ENCODE data around the gene USP48. TPM values are rescaled to one million over a fixed set of nuclear protein-coding genes. Genes with fewer than 3 reads are reported as not detected.
A peak's percentile ranks its signal among the peaks of the same experiment; 100 is the strongest.
"Not testable (repeated sequence)": the region's sequence is repeated elsewhere in the genome, so short reads cannot be mapped to it uniquely, and the experiment has no call there.

The USP48 gene
- total RNA-seq, 1 experiment from 2014 or later: 14.7 TPM

- DNase-seq (ENCODE audit: low spot score): no peak
Measured at GRCh38 chr1:21700094-21700493, 82.9 kb downstream of the USP48 start.

GRCh38 chr1:21696931-21697330 is 86.0 kb downstream of the USP48 start:
- DNase-seq (ENCODE audit: low spot score): peak; percentile 89

GRCh38 chr1:21693732-21694131 is 89.2 kb downstream of the USP48 start:
- no peak for DNase-seq (ENCODE audit: low spot score)

GRCh38 chr1:21691739-21692138 is 91.2 kb downstream of the USP48 start:
- no peak for DNase-seq (ENCODE audit: low spot score)

GRCh38 chr1:21689661-21690372 is 93.1 kb downstream of the USP48 start:
- DNase-seq (ENCODE audit: low spot score): no peak

- no peak for DNase-seq (ENCODE audit: low spot score)
Measured at GRCh38 chr1:21687081-21687529, 95.8 kb downstream of the USP48 start.

- DNase-seq (ENCODE audit: low spot score): no peak
Measured at GRCh38 chr1:21685946-21686678, 96.8 kb downstream of the USP48 start.

GRCh38 chr1:21681426-21681825 is 101.5 kb downstream of the USP48 start:
- no peak for DNase-seq (ENCODE audit: low spot score)

- DNase-seq (ENCODE audit: low spot score): no peak
Measured at GRCh38 chr1:21680918-21681317, 102.0 kb downstream of the USP48 start.

- no peak for DNase-seq (ENCODE audit: low spot score)
Measured at GRCh38 chr1:21680381-21680780, 102.6 kb downstream of the USP48 start.

GRCh38 chr1:21677168-21677567 is 105.8 kb downstream of the USP48 start:
- DNase-seq (ENCODE audit: low spot score): no peak

GRCh38 chr1:21674957-21675356 is 108.0 kb downstream of the USP48 start:
- no peak for DNase-seq (ENCODE audit: low spot score)

GRCh38 chr1:21673853-21674252 is 109.1 kb downstream of the USP48 start:
- not testable (repeated sequence) for DNase-seq (ENCODE audit: low spot score)

GRCh38 chr1:21673277-21673780 is 109.6 kb downstream of the USP48 start:
- DNase-seq (ENCODE audit: low spot score): peak; percentile 57

- DNase-seq (ENCODE audit: low spot score): no peak
Measured at GRCh38 chr1:21672478-21673276, 110.3 kb downstream of the USP48 start.

GRCh38 chr1:21671915-21672314 is 111.0 kb downstream of the USP48 start:
- no peak for DNase-seq (ENCODE audit: low spot score)

GRCh38 chr1:21670956-21671902 is 111.7 kb downstream of the USP48 start:
- no peak for DNase-seq (ENCODE audit: low spot score)

- no peak for DNase-seq (ENCODE audit: low spot score)
Measured at GRCh38 chr1:21670059-21670881, 112.7 kb downstream of the USP48 start.

GRCh38 chr1:21669258-21670058 is 113.5 kb downstream of the USP48 start, which contains the start of gene RAP1GAP:
RAP1GAP (minus strand) TSS chr1:21669357; CDS start chr1:21620032, 49,325 bp downstream.
- DNase-seq (ENCODE audit: low spot score): no peak
